OCI-LY1 (cell line): ENCODE measurements around the gene KNG1.
A peak's percentile ranks its signal among the peaks of the same experiment; 100 is the strongest.

Experiments
- H2AFZ ChIP-seq: fragments of 200-600 bp; sonication (generic), shearing (Covaris generic); 2 replicates; pipeline ENCODE4 v1.6.0; 2014; ENCODE audit warnings: antibody characterized with exemption, mild to moderate bottlenecking, low read length
- H3F3A ChIP-seq: fragments of 200-600 bp; sonication (generic), shearing (Covaris generic); 2 replicates; pipeline ENCODE4 v1.6.0; 2014; ENCODE audit warnings: mild to moderate bottlenecking, antibody characterized with exemption, low read length, moderate library complexity; ENCODE audit not compliant: insufficient read depth
- H3K27ac ChIP-seq: fragments of 200-600 bp; sonication (generic); 2 replicates; pipeline ENCODE4 v1.5.1; 2014; ENCODE audit warnings: low read length, mixed run types, mild to moderate bottlenecking, low read depth; ENCODE audit not compliant: poor library complexity, severe bottlenecking
- H3K27me3 ChIP-seq: fragments of 200-600 bp; sonication (generic); 2 replicates; pipeline ENCODE4 v1.6.0; 2014; ENCODE audit warnings: antibody characterized with exemption, mild to moderate bottlenecking, low read length, moderate library complexity; ENCODE audit not compliant: insufficient read depth
- H3K36me3 ChIP-seq: fragments of 200-600 bp; sonication (generic); 2 replicates; pipeline ENCODE4 v1.6.1; 2014; ENCODE audit warnings: mild to moderate bottlenecking, antibody characterized with exemption, low read length, moderate library complexity, mixed read lengths; ENCODE audit not compliant: insufficient read depth
- H3K4me1 ChIP-seq: fragments of 200-600 bp; sonication (generic); 2 replicates; pipeline ENCODE4 v1.5.1; 2014; ENCODE audit warnings: mild to moderate bottlenecking, low read length, moderate library complexity; ENCODE audit not compliant: insufficient read depth, severe bottlenecking
- H3K4me2 ChIP-seq: fragments of 200-600 bp; sonication (generic), shearing (Covaris generic); 2 replicates; pipeline ENCODE4 v1.6.1; 2014; ENCODE audit warnings: low read length
- H3K4me3 ChIP-seq: fragments of 200-600 bp; sonication (generic); 2 replicates; pipeline ENCODE4 v1.5.1; 2014; ENCODE audit warnings: low read length, low read depth, mild to moderate bottlenecking, mixed read lengths; ENCODE audit not compliant: poor library complexity, severe bottlenecking
- H3K79me2 ChIP-seq: fragments of 200-600 bp; shearing (Covaris generic); 2 replicates; pipeline ENCODE4 v1.6.1; 2016; ENCODE audit warnings: mixed run types, low read length, mixed read lengths; ENCODE audit not compliant: insufficient read depth
- H3K9ac ChIP-seq: fragments of 200-600 bp; sonication (generic), shearing (Covaris generic); 2 replicates; pipeline ENCODE4 v1.6.1; 2014; ENCODE audit warnings: mild to moderate bottlenecking, low read length, mixed read lengths
- H3K9me2 ChIP-seq: fragments of 200-600 bp; sonication (generic), shearing (Covaris generic); 2 replicates; pipeline ENCODE4 v1.6.1; 2014; ENCODE audit warnings: low read depth, mild to moderate bottlenecking, low read length, mixed read lengths
- H3K9me3 ChIP-seq: fragments of 200-600 bp; shearing (Covaris generic); 2 replicates; pipeline ENCODE4 v1.6.1; 2014; ENCODE audit warnings: low read length, mixed read lengths
- H4K20me1 ChIP-seq: fragments of 200-600 bp; sonication (generic), shearing (Covaris generic); 2 replicates; pipeline ENCODE4 v1.6.0; 2016; ENCODE audit warnings: mild to moderate bottlenecking, low read length; ENCODE audit not compliant: insufficient read depth
- CTCF ChIP-seq: fragments of 200-600 bp; sonication (generic), shearing (Covaris generic); IDR thresholded peaks from 2 replicates; pipeline ENCODE4 v1.5.1; 2017; ENCODE audit warnings: mild to moderate bottlenecking, antibody characterized with exemption, low read length, moderate library complexity, mixed read lengths
- EZH2 ChIP-seq: fragments of 200-600 bp; sonication (generic), shearing (Covaris generic); IDR thresholded peaks from 2 replicates; pipeline ENCODE4 v1.8.0; 2017; ENCODE audit warnings: borderline replicate concordance, mixed run types, mild to moderate bottlenecking, antibody characterized with exemption, low read length, moderate library complexity, mixed read lengths

The KNG1 gene

GRCh38 chr3:186775999-186776398 lies 58.8 kb downstream of the KNG1 start:
- Histone ChIP-seq H3K27me3 (no peaks in the 10 kb centered on the region), H2AFZ (no peak overlapping the region), H4K20me1 (no peaks in the 10 kb centered on the region), H3K4me2 (no peak overlapping the region), H3K4me3 (no peak overlapping the region), H3K9me2 (no peaks in the 10 kb centered on the region), H3K9me3 (no peaks in the 10 kb centered on the region), H3F3A (no peaks in the 10 kb centered on the region), H3K27ac (no peak overlapping the region), H3K9ac (no peak overlapping the region), H3K4me1 (peaks cover 37% of the 10 kb centered on the region), H3K79me2 (no peaks in the 10 kb centered on the region), H3K36me3 (no peaks in the 10 kb centered on the region; the same call in 1 of the 2 replicates)
- no peak for TF ChIP-seq EZH2
- peak; percentile 20; the same call in 1 of the 2 replicates for TF ChIP-seq CTCF

GRCh38 chr3:186779204-186779603 lies 62.0 kb downstream of the KNG1 start:
- Histone ChIP-seq H3K27me3 (no peaks in the 10 kb centered on the region), H3K27ac (no peak overlapping the region), H3K4me1 (peaks cover 19% of the 10 kb centered on the region), H2AFZ (no peak overlapping the region), H3K4me2 (no peak overlapping the region), H3K9me2 (no peaks in the 10 kb centered on the region), H3K36me3 (peaks cover 8% of the 10 kb centered on the region), H3K4me3 (no peak overlapping the region), H3K9ac (no peak overlapping the region), H4K20me1 (no peaks in the 10 kb centered on the region), H3K9me3 (no peaks in the 10 kb centered on the region), H3K79me2 (peaks cover 8% of the 10 kb centered on the region), H3F3A (peaks cover under 1% of the 10 kb centered on the region; the same call in 1 of the 2 replicates)
- TF ChIP-seq EZH2 (no peak), CTCF (no peak)

- Histone ChIP-seq H3K36me3 (peaks cover 42% of the 10 kb centered on the region), H3K9me2 (no peaks in the 10 kb centered on the region), H3K4me3 (peak overlapping the region; percentile 75), H4K20me1 (peaks cover 11% of the 10 kb centered on the region; the same call in 1 of the 2 replicates), H3K27me3 (no peaks in the 10 kb centered on the region), H3K4me2 (peak overlapping the region; percentile 84), H2AFZ (peak overlapping the region; percentile 73; the same call in 1 of the 2 replicates), H3K27ac (peak overlapping the region; percentile 96), H3F3A (peaks cover 35% of the 10 kb centered on the region), H3K9me3 (no peaks in the 10 kb centered on the region), H3K9ac (peak overlapping the region; percentile 97), H3K79me2 (peaks cover 27% of the 10 kb centered on the region), H3K4me1 (peaks cover 40% of the 10 kb centered on the region)
- TF ChIP-seq CTCF (no peak), EZH2 (no peak)
These were observed 65.4 kb downstream of the KNG1 start for GRCh38 chr3:186782542-186783057.
